OCI-M1 (cell line): Measurements from ENCODE around the gene DENND1A.
A peak's percentile ranks its signal among the peaks of the same experiment; 100 is the strongest.

Experiments
- DNase-seq: peaks from one replicate; lab custom pipeline; 2025; lab: John Stamatoyannopoulos, UW

Gene DENND1A

DNA sequence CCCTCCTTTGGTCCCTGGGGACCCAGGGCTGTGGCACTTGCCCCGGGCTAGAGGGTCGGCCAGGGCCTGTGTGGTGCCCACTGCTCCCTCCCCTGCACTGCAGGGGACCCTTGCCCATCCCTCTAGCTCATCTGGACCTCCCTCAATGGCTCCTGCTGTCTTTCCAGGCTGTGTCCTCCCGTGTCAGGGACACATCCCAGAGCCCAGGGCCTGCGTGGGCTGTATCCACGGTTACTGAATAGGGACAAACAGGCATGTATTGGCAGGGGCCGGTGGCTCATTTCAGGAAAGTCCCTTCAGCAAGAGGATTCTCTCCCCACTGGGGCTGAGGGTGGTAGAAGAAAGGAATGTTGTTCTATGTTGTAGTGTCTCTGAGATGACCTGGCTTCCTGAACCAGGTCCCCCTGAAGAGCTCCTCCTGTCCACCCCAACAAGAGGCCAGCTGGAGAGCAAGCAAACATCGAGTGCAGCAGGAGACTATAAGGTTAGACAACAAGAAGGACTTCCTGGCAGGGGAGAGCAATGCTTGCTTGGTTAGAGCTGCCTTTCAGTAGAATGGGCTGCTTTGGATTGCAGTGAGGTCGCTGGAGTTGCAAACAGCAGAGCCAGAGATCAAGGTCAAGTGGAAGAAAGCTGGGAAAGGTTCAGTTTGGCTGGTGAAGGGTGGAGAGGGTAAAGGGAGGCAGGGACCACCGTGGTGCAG, 575.0 kb downstream of the DENND1A start:
- DNase-seq, result no peak

- DNase-seq, result peak; percentile 82
Measured at GRCh38 chr9:123353984-123354591, 575.8 kb downstream of the DENND1A start.

DNA sequence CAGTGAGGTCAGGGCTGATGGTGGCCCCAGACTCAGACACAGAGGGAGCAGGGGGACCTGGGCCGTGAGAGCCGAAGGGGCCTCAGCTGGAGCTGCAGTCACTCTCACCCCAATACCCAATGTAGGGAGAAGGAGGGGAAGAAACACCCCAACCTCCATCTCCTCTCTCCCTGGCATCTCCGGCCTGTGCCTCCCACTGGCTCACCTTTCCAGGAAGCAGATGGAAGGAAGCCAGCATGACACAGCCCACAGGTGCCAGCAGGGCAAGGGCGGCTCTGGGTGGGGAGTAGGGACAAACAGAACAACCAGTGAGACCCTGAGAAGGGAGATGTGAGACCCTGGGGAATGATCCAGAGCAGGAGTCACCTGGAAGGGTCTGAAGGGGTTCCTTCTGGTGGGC, 576.9 kb downstream of the DENND1A start:
- no peak for DNase-seq

DNA sequence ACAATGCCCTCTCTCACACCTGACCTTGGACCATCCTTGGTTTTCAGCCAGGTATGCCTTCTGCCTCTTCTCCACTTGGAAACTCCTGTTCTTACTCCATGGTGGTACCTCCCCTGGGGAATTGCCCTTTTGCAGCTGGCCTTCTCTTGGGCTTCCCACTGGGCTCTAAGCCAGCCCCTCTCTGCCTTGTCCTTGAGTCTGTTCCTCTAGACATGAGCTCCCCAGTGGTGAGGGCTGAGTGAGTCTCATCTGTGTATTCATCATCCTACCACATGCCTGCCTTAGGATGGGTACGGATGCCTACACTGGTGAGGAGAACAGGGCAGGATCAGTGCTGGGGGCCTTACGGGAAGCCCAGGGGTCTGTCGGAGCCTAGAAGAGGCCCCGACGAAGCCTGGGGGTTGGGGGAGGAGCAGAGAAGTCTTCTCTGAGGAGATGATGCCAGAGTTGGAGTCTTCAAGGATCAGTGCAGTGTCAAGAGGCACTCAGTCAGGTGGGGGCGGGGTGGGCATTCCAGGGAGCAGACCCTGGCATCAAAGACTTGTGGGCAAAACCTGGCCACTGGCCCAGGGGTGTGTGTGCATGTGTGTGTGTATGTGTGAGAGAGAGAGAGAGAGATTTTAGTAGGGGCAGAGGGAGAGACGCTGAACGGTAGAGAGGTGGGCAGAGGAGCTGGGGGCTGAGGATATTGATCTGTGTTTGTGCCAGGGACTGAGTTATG, 579.2 kb downstream of the DENND1A start:
- no peak for DNase-seq

DNA sequence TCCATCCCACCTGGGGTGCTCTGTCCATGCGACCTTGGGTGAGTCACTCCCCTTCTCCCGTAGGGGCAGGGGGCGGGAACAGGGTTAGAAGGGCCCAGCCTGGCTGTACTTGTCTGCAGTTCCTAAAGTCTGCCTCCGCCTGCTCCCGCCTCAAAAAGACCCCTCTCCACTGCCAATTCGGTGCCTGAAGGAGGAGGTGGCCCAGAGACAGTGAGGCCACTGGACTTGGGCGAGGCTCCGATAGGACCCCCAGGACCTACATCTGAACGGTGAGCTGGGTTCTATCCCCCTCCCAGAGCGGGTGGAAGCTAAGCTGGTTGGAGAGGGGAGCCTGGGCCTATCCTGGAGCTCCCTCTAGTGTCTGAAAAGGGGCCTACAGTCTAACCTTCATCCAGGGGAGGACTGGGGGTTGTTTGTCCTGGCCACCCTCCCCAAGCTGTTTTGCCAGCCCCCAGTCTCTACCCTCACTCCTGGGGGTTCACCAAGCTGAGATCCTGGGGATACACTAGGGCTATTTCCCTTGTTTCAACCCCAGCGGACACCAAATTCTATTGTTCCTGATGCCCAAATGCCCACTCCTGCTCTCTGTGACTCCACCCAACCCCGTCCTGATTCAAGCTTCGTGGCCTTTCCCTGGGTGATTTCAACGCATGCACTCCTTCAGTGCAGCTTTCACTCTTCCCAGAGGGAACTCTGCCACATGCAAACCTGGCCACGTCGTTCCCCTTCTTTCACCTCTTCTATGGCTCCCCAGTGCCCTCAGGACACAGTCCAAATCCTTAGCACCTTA, 580.0 kb downstream of the DENND1A start:
- DNase-seq, result peak; percentile 80

- no peak for DNase-seq
Measured at GRCh38 chr9:123349033-123349432, 580.9 kb downstream of the DENND1A start.

GRCh38 chr9:123348317-123348992, 581.5 kb downstream of the DENND1A start:
- DNase-seq, result no peak

GRCh38 chr9:123347289-123348060, 582.5 kb downstream of the DENND1A start:
- no peak for DNase-seq

DNA sequence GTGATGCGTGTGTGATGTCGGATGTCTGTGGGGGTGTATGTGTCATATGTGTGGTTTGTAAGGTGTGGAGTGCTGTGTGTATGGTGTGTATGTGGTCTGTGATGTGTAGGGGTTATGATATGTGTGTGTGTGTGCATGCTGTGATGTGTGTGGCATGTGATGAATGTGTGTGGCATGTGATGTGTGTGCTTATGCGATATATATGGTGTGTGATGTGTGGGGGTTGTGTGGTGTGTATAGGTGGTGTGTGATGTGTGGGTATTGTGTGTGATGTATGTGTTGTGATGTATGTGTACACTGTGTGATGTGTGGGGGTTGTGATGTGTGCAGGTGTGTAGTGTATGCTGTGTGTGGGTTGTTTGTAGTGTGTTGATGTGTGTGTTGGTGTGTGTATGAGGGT, 583.1 kb downstream of the DENND1A start:
- no peak for DNase-seq

DNA sequence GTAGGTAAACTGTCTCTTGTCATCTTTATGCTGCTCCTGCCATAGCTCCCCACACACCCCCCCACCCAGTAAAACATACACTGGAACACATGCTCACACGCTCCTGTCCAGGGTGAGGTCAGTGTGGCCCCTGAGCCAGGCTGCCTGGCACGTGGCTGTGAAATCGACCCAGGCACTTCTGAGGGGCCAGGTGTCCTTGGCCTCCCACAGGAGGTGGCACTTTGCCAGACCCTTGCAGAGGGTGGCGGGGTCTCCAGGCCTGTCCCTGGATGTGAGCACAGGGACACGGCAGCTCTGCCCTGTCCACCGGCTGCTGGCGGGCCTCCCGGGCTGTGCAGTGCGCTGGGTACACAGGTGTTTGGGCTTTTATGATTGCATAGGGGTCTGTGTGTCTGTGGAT, 583.9 kb downstream of the DENND1A start:
- no peak for DNase-seq

GRCh38 chr9:123345567-123345955, 584.4 kb downstream of the DENND1A start:
- DNase-seq, result no peak

- DNase-seq, result no peak
Measured at GRCh38 chr9:123344192-123344949, 585.6 kb downstream of the DENND1A start.

- peak; percentile 61 for DNase-seq
Measured at GRCh38 chr9:123343443-123344191, 586.3 kb downstream of the DENND1A start.

GRCh38 chr9:123342247-123342646, 587.7 kb downstream of the DENND1A start:
- DNase-seq, result no peak

DNA sequence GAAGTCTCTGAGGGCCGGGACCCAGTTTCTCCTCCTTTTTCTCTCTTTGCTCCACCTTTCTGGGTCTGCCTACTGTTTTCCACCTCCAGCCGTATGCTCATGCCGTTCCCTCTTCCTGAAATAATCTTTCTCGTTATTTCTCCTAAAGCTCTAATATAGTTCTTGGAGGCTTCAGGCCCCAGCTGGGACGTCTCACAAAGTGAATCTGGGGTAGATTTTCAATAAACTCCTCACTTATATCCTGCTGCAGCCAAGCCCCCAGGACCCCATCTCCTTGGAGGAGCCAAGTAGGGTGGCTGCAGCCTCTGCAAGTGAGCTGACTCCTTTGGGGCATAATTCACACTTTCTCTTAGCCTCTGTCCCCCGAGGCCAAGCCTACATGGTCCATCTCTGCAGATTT, 588.1 kb downstream of the DENND1A start:
- DNase-seq, result no peak

GRCh38 chr9:123339666-123340510, 590.0 kb downstream of the DENND1A start:
- DNase-seq, result no peak

DNA sequence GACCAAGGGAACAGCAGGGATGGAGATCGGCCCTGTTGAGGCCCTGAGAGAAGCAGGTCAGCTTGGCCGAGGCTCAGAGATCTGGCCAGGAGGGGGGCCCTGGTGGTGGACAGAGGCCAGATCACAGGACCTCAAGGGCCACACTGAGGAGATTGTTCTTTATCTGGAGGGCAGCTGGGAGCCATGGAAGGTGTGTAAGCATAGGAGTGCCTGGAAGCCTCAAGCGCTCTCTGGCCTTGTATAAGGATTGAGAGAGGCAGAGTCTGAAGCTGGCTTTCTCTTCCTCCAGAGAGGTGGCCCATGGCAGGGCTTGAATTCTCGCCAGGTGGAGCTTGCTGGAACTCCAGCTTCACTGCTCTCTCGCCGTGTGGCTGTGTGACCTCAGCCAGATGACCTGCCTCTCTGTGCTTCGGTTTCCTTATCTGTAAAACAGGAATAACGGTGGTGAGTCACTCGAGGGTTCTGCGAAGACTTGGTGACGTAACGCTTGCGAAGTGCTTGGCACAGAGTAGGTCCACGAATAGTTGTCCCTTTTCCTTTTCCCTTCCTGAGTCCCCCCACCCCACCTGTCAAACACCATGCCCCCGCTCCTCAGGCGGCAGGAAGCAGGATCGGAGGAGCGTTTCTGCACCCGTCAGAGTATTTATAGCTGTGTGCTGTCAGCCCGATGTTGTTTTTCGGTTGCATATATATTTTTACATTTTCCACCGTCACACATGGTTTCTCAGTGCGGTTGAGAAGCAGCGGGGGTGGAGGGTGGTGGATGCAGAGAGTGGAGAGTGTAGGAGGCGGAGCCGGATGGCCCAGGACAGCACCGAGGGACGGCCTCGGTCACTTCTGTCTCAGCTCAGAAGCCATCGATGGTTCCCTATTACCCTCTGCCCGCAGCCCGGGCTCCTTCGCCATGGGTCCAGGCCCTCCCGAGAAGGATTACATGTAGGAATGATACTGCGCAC, 590.9 kb downstream of the DENND1A start:
- DNase-seq, result no peak
